ENCODE data around the gene EBF4. TPM values are rescaled to one million over a fixed set of nuclear protein-coding genes. Genes with fewer than 3 reads are reported as not detected.
A peak's percentile ranks its signal among the peaks of the same experiment; 100 is the strongest.

EBF4 gene
- total RNA-seq, 1 donor from 2014 or later, result 19.2 TPM

DNA sequence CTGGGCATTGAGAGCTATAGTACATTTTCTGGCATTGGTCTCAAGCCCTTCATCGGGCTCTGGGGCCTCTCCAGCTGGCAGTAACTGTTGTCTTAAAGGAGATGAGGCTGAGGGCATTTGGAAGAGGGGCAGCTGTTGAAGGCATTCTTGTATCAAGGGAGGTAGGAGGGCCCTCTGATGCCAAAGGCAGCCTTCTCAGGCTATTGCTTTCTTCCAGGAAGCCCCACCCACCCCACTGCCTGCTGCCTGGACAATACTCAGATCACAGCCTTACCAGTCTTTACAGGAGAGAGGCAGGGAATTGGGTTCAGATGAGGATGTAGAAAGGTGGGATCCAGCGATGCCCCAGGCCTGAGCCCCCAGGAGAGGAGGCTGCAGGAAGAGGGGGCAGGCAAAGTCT is 61.8 kb downstream of the EBF4 start:
- intact Hi-C loops (cut with DNase I), result loop anchor here (5.0 kb wide), 3 partner anchors 62 to 227 kb away; partner anchors contain the start of genes EBF4, PCED1A and VPS16
- Histone ChIP-seq H3K4me3 (no peak overlapping the region), H3K27ac (no peak overlapping the region), H3K9me3 (no peaks in the 10 kb centered on the region), H3K27me3 (peaks cover 3% of the 10 kb centered on the region), H3K36me3 (no peaks in the 10 kb centered on the region), H3K4me1 (peaks cover 13 to 14% of the 10 kb centered on the region in 2 donors)
- TF ChIP-seq, protein P1, sequence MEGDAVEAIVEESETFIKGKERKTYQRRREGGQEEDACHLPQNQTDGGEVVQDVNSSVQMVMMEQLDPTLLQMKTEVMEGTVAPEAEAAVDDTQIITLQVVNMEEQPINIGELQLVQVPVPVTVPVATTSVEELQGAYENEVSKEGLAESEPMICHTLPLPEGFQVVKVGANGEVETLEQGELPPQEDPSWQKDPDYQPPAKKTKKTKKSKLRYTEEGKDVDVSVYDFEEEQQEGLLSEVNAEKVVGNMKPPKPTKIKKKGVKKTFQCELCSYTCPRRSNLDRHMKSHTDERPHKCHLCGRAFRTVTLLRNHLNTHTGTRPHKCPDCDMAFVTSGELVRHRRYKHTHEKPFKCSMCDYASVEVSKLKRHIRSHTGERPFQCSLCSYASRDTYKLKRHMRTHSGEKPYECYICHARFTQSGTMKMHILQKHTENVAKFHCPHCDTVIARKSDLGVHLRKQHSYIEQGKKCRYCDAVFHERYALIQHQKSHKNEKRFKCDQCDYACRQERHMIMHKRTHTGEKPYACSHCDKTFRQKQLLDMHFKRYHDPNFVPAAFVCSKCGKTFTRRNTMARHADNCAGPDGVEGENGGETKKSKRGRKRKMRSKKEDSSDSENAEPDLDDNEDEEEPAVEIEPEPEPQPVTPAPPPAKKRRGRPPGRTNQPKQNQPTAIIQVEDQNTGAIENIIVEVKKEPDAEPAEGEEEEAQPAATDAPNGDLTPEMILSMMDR (IDR thresholded peaks at IDR 0.05), result no peak
- DNase-seq (ENCODE audit: low spot score in 2 of 2), result peak in 1 of 2 donors; percentile 25

DNA sequence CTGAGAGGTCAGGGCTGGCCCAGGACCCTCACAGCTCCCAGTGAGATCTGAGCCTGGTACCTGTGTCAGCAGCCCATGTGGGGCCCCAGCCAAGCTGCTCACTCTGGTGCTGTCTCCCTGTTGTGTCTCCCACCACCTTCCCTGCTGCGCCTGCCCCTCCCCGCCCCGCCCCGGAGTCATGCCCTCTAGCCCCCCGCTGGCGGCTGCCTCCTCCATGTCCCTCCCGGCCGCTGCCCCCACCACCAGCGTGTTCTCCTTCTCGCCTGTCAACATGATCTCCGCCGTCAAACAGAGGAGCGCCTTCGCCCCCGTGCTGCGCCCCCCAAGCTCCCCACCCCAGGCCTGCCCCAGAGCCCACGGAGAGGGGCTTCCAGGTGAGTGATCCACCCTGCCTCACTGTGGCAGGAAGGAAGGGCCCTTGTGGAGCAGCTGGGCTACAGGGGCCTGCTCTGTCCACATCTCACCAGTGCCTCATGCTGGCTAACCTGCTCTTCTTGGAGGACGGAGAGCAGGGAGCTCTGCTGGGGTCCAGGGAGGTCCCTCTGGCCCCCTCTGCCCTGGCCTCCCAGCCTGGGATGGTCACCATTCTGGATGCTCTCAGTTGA is 63.0 kb downstream of the EBF4 start:
- no peak overlapping the region for H3K4me3 ChIP-seq
- peaks cover 13 to 14% of the 10 kb centered on the region in 2 donors for H3K4me1 ChIP-seq
- DNase-seq (ENCODE audit: low spot score in 2 of 2), result peak in 1 of 2 donors; percentile 52
- no peaks in the 10 kb centered on the region for H3K36me3 ChIP-seq
- TF ChIP-seq, protein P1 (IDR thresholded peaks at IDR 0.05), result no peak
- peaks cover 3% of the 10 kb centered on the region for H3K27me3 ChIP-seq
- H3K9me3 ChIP-seq, result no peaks in the 10 kb centered on the region
- H3K27ac ChIP-seq, result no peak overlapping the region
- intact Hi-C loops (cut with DNase I), result no loop called here

DNA sequence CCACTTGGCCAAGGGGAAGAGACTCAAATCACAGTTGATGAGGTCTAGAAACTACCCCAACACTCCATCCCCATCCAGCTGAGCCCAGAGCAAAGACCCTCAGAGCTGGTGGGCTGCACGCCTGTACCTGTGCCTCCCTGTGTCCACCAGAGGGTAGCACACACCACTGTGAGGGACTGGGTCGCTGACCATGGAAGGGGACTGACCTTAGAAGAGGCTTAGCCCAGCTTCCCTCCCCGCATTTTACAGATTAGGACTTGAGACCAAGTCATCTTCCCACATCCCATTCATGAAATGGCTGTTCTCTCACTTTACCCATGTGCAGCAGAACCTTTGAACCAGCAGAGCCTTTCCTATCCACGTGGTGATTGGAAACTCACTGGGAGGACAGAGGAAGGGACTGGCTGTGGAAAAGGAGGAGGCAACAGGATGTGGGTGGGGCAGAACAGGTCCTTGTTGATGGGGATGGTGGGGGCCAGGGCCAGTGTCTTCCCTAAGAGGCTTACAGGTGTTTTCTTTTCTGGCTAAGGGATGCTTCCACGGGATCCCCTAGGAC is 63.6 kb downstream of the EBF4 start:
- peak in 1 of 2 donors; percentile 43 for DNase-seq (ENCODE audit: low spot score in 2 of 2)
- Histone ChIP-seq H3K9me3 (no peaks in the 10 kb centered on the region), H3K27me3 (peaks cover 3% of the 10 kb centered on the region), H3K4me3 (no peak overlapping the region), H3K36me3 (no peaks in the 10 kb centered on the region), H3K4me1 (peaks cover 13 to 14% of the 10 kb centered on the region in 2 donors), H3K27ac (no peak overlapping the region)
- intact Hi-C loops (cut with DNase I), result no loop called here
- TF ChIP-seq, protein P1 (IDR thresholded peaks at IDR 0.05), result peak in 1 of 3 experiments; percentile 26

DNA sequence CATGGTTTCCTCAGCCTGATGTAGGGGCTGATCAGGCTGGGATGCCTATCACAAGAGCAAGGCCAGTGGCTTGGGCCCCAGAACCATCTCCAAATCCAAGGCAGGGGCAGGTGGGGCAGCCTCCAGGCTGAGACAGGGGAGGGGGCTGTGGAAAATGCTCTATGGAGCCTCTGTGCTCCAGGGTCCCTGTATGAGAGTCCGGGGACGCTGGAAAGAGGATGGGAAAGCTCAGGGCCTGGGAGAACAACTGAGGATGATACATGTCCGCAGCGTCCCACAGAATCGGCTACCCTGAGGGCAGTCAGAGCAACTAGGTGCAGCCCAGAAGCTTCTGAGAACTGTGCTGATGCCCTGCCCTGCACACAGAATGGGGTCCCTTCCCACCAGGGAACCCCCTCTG is 64.4 kb downstream of the EBF4 start:
- H3K4me3 ChIP-seq, result no peak overlapping the region
- H3K27me3 ChIP-seq, result peaks cover 3% of the 10 kb centered on the region
- DNase-seq (ENCODE audit: low spot score in 2 of 2), result peak in 1 of 2 donors; percentile 55
- TF ChIP-seq, protein P1 (IDR thresholded peaks at IDR 0.05), result no peak
- no peaks in the 10 kb centered on the region for H3K9me3 ChIP-seq
- no peak overlapping the region for H3K27ac ChIP-seq
- H3K4me1 ChIP-seq, result peaks cover 7 to 8% of the 10 kb centered on the region in 2 donors
- no peaks in the 10 kb centered on the region for H3K36me3 ChIP-seq
- intact Hi-C loops (cut with DNase I), result no loop called here

DNA sequence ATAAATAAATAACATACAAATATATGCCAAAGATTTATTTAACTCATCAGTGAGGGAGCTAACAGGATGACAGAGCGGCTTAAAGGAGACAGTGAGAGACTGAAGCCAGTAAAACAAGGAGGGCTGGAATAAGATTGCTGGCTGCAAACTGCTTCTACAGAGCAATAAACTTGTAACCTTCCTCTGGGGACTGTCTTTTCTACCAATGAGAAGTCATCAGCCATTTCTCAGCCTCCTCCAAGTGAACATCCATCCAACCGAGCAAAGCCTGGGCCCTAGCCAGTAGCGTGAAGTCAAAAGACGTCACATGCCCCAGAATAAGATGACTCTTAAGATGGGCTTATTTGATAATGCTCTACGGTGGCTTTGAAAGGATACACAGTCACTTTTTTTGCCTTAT is 65.4 kb downstream of the EBF4 start:
- Histone ChIP-seq H3K4me3 (no peak overlapping the region), H3K36me3 (no peaks in the 10 kb centered on the region), H3K9me3 (no peaks in the 10 kb centered on the region), H3K27me3 (peaks cover 3% of the 10 kb centered on the region), H3K4me1 (no peaks in the 10 kb centered on the region), H3K27ac (no peak overlapping the region)
- TF ChIP-seq, protein P1 (IDR thresholded peaks at IDR 0.05), result no peak
- DNase-seq (ENCODE audit: low spot score in 2 of 2), result peak in 1 of 2 donors; percentile 35
- intact Hi-C loops (cut with DNase I), result no loop called here

Measured in ascending aorta (tissue), 2 donors.